ENCODE results near the gene CFLAR. TPM values are rescaled to one million over a fixed set of nuclear protein-coding genes. Genes with fewer than 3 reads are reported as not detected.

CFLAR gene
- total RNA-seq, 4 donors from 2014 or later, result 157 to 492 (median 249) TPM

- TF ChIP-seq CTCF (IDR thresholded peaks at IDR 0.05) (no peak), POLR2A (IDR thresholded peaks at IDR 0.05) (no peak)
- no peak for DNase-seq
- Histone ChIP-seq H3K27me3 (no peaks in the 10 kb centered on the region), H3K4me3 (replicated peaks in 1 of 3) (no peak overlapping the region), H3K4me1 (peaks cover 30 to 48% of the 10 kb centered on the region in 2 donors), H3K9me3 (no peaks in the 10 kb centered on the region), H3K36me3 (peaks cover 34 to 38% of the 10 kb centered on the region in 2 donors), H3K27ac (peak overlapping the region; percentile 33 to 88 (median 83))
- 61 to 73% methylated on average over 8 of the region's 8 CpGs for WGBS, 2 donors
- intact Hi-C loops (cut with DNase I), result no loop called here
Observed at GRCh38 chr2:201151127-201151981, 35.4 kb downstream of the CFLAR start.

GRCh38 chr2:201152517-201152916, 36.6 kb downstream of the CFLAR start:
- WGBS, 2 donors, result 64 to 65% methylated on average over 1 of the region's 1 CpG
- peaks cover 30 to 51% of the 10 kb centered on the region in 2 donors for H3K4me1 ChIP-seq
- H3K4me3 ChIP-seq (replicated peaks in 1 of 3), result no peak overlapping the region
- intact Hi-C loops (cut with DNase I), result no loop called here
- H3K27ac ChIP-seq, result peak overlapping the region; percentile 33 to 88 (median 83)
- TF ChIP-seq POLR2A (IDR thresholded peaks at IDR 0.05) (no peak), CTCF (IDR thresholded peaks at IDR 0.05) (no peak)
- H3K9me3 ChIP-seq, result no peaks in the 10 kb centered on the region
- H3K36me3 ChIP-seq, result peaks cover 41 to 44% of the 10 kb centered on the region in 2 donors
- peak; percentile 39 to 51 for DNase-seq
- H3K27me3 ChIP-seq, result no peaks in the 10 kb centered on the region

- no peaks in the 10 kb centered on the region for H3K27me3 ChIP-seq
- intact Hi-C loops (cut with DNase I), result no loop called here
- no peaks in the 10 kb centered on the region for H3K9me3 ChIP-seq
- 94 to 96% methylated on average over 6 of the region's 6 CpGs for WGBS, 2 donors
- TF ChIP-seq CTCF (IDR thresholded peaks at IDR 0.05) (no peak), POLR2A (IDR thresholded peaks at IDR 0.05) (no peak)
- peaks cover 35 to 57% of the 10 kb centered on the region in 2 donors for H3K4me1 ChIP-seq
- no peak for DNase-seq
- no peak overlapping the region for H3K4me3 ChIP-seq (replicated peaks in 1 of 3)
- peaks cover 41 to 50% of the 10 kb centered on the region in 2 donors for H3K36me3 ChIP-seq
- H3K27ac ChIP-seq, result peak overlapping the region in 2 of 3 donors; percentile 83 to 88
Observed at GRCh38 chr2:201152999-201153815, 37.2 kb downstream of the CFLAR start.

GRCh38 chr2:201154615-201155399, 38.8 kb downstream of the CFLAR start:
- H3K4me3 ChIP-seq (replicated peaks in 1 of 3), result no peak overlapping the region
- 88 to 97% methylated on average over 9 of the region's 9 CpGs for WGBS, 2 donors
- no peak for TF ChIP-seq CTCF (IDR thresholded peaks at IDR 0.05)
- TF ChIP-seq POLR2A (IDR thresholded peaks at IDR 0.05), result no peak
- H3K9me3 ChIP-seq, result no peaks in the 10 kb centered on the region
- H3K27ac ChIP-seq, result peak overlapping the region in 1 of 3 donors; percentile 29
- peaks cover 22 to 45% of the 10 kb centered on the region in 2 donors for H3K4me1 ChIP-seq
- H3K27me3 ChIP-seq, result no peaks in the 10 kb centered on the region
- peaks cover 45 to 53% of the 10 kb centered on the region in 2 donors for H3K36me3 ChIP-seq
- intact Hi-C loops (cut with DNase I), result loop anchor here (5.0 kb wide), 1 partner anchor 38 kb away; the partner anchor contains the start of gene CFLAR
- no peak for DNase-seq

Measured in thyroid gland (tissue), 4 donors.